Renal cortex interstitium (tissue), 15 donors: Measurements from ENCODE around the gene MRPL52. TPM values are rescaled to one million over a fixed set of nuclear protein-coding genes. Genes with fewer than 3 reads are reported as not detected.
"Not testable (repeated sequence)": the region's sequence is repeated elsewhere in the genome, so short reads cannot be mapped to it uniquely, and the experiment has no call there.

Experiments used
- DNase-seq, 11 donors: peaks; one replicate each; pipeline ENCODE4 v3.0.0-alpha.2; 2013; ENCODE audit warnings: low read depth in 9 of 11, low spot score in 4 of 11; ENCODE audit errors: extremely low read depth in 1 of 11
- long read RNA-seq, 16 experiments: transcript quantifications; one replicate each; lab custom pipeline, GENCODE V29; 2026
- polyA plus RNA-seq, 3 donors: library from polyadenylated mRNA; unstranded; fragments of 120-200 nt; gene quantifications; one replicate each; pipeline ENCODE4 v1.2.1, GENCODE V29; 2013; ENCODE audit not compliant: insufficient read length in 3 of 3

MRPL52 gene
- 100 to 1,000 TPM in 1 of 3 donors, 10 to 100 TPM in 2; 76.1 to 108 (median 97.7) TPM for polyA plus RNA-seq
- long read RNA-seq, donor 1, transcript MRPL52-215 (5 exons, 398 nt): minor isoform, 5 of 45 reads
- long read RNA-seq, donor 1, transcript MRPL52-203 (5 exons, 1,111 nt): minor isoform, 6 of 45 reads
- long read RNA-seq, donor 1, transcript MRPL52-202 (5 exons, 1,118 nt): major isoform, 27 of 45 reads
- long read RNA-seq, donor 1, partial matches to known transcripts: 0 of 45 reads
- long read RNA-seq, donor 1, other reads (novel, unspliced or antisense): 0 of 45 reads
- long read RNA-seq, donor 2, transcript MRPL52-202 (5 exons, 1,118 nt): major isoform, 29 of 50 reads
- long read RNA-seq, donor 2, transcript MRPL52-203 (5 exons, 1,111 nt): minor isoform, 6 of 50 reads
- long read RNA-seq, donor 2, transcript MRPL52-215 (5 exons, 398 nt): minor isoform, 7 of 50 reads
- long read RNA-seq, donor 2, partial matches to known transcripts: 0 of 50 reads
- long read RNA-seq, donor 2, other reads (novel, unspliced or antisense): 0 of 50 reads
- long read RNA-seq, donor 3, transcript MRPL52-202 (5 exons, 1,118 nt): major isoform, 18 of 53 reads
- long read RNA-seq, donor 3, transcript MRPL52-203 (5 exons, 1,111 nt): minor isoform, 14 of 53 reads
- long read RNA-seq, donor 3, partial matches to known transcripts: 0 of 53 reads
- long read RNA-seq, donor 3, other reads (novel, unspliced or antisense): 0 of 53 reads
- long read RNA-seq, donor 4, transcript MRPL52-202 (5 exons, 1,118 nt): major isoform, 16 of 35 reads
- long read RNA-seq, donor 4, transcript MRPL52-210 (4 exons, 895 nt): minor isoform, 6 of 35 reads
- long read RNA-seq, donor 4, transcript MRPL52-215 (5 exons, 398 nt): minor isoform, 5 of 35 reads
- long read RNA-seq, donor 4, partial matches to known transcripts: 0 of 35 reads
- long read RNA-seq, donor 4, other reads (novel, unspliced or antisense): 0 of 35 reads
- long read RNA-seq, donor 5: 0 reads
- long read RNA-seq, donor 6, transcript MRPL52-202 (5 exons, 1,118 nt): major isoform, 25 of 59 reads
- long read RNA-seq, donor 6, transcript MRPL52-203 (5 exons, 1,111 nt): minor isoform, 10 of 59 reads
- long read RNA-seq, donor 6, transcript MRPL52-210 (4 exons, 895 nt): minor isoform, 10 of 59 reads
- long read RNA-seq, donor 6, partial matches to known transcripts: 0 of 59 reads
- long read RNA-seq, donor 6, other reads (novel, unspliced or antisense): 0 of 59 reads
- long read RNA-seq, donor 7, transcript MRPL52-210 (4 exons, 895 nt): minor isoform, 9 of 86 reads
- long read RNA-seq, donor 7, transcript MRPL52-215 (5 exons, 398 nt): minor isoform, 8 of 86 reads
- long read RNA-seq, donor 7, transcript MRPL52-203 (5 exons, 1,111 nt): minor isoform, 15 of 86 reads
- long read RNA-seq, donor 7, transcript MRPL52-202 (5 exons, 1,118 nt): major isoform, 38 of 86 reads
- long read RNA-seq, donor 7, partial matches to known transcripts: 0 of 86 reads
- long read RNA-seq, donor 7, other reads (novel, unspliced or antisense): 0 of 86 reads
- long read RNA-seq, donor 8: 0 reads
- long read RNA-seq, donor 9, transcript MRPL52-202 (5 exons, 1,118 nt): minor isoform, 18 of 49 reads
- long read RNA-seq, donor 9, transcript MRPL52-203 (5 exons, 1,111 nt): major isoform, 19 of 49 reads
- long read RNA-seq, donor 9, partial matches to known transcripts: 0 of 49 reads
- long read RNA-seq, donor 9, other reads (novel, unspliced or antisense): 0 of 49 reads
- long read RNA-seq, donor 10, transcript MRPL52-210 (4 exons, 895 nt): minor isoform, 8 of 75 reads
- long read RNA-seq, donor 10, transcript MRPL52-202 (5 exons, 1,118 nt): major isoform, 34 of 75 reads
- long read RNA-seq, donor 10, transcript MRPL52-203 (5 exons, 1,111 nt): minor isoform, 16 of 75 reads
- long read RNA-seq, donor 10, transcript MRPL52-215 (5 exons, 398 nt): minor isoform, 8 of 75 reads
- long read RNA-seq, donor 10, partial matches to known transcripts: 0 of 75 reads
- long read RNA-seq, donor 10, other reads (novel, unspliced or antisense): 0 of 75 reads
- long read RNA-seq, donor 11, transcript MRPL52-215 (5 exons, 398 nt): minor isoform, 5 of 37 reads
- long read RNA-seq, donor 11, transcript MRPL52-202 (5 exons, 1,118 nt): major isoform, 18 of 37 reads
- long read RNA-seq, donor 11, transcript MRPL52-203 (5 exons, 1,111 nt): minor isoform, 9 of 37 reads
- long read RNA-seq, donor 11, partial matches to known transcripts: 0 of 37 reads
- long read RNA-seq, donor 11, other reads (novel, unspliced or antisense): 0 of 37 reads
- long read RNA-seq, donor 12, transcript MRPL52-210 (4 exons, 895 nt): minor isoform, 6 of 33 reads
- long read RNA-seq, donor 12, transcript MRPL52-202 (5 exons, 1,118 nt): major isoform, 13 of 33 reads
- long read RNA-seq, donor 12, partial matches to known transcripts: 0 of 33 reads
- long read RNA-seq, donor 12, other reads (novel, unspliced or antisense): 0 of 33 reads
- long read RNA-seq, donor 13: 0 reads
- long read RNA-seq, donor 14, transcript MRPL52-202 (5 exons, 1,118 nt): minor isoform, 12 of 41 reads
- long read RNA-seq, donor 14, transcript MRPL52-203 (5 exons, 1,111 nt): major isoform, 14 of 41 reads
- long read RNA-seq, donor 14, transcript MRPL52-210 (4 exons, 895 nt): minor isoform, 9 of 41 reads
- long read RNA-seq, donor 14, partial matches to known transcripts: 0 of 41 reads
- long read RNA-seq, donor 14, other reads (novel, unspliced or antisense): 0 of 41 reads
- long read RNA-seq, donor 15, transcript MRPL52-203 (5 exons, 1,111 nt): minor isoform, 5 of 18 reads
- long read RNA-seq, donor 15, transcript MRPL52-202 (5 exons, 1,118 nt): major isoform, 6 of 18 reads
- long read RNA-seq, donor 15, partial matches to known transcripts: 0 of 18 reads
- long read RNA-seq, donor 15, other reads (novel, unspliced or antisense): 0 of 18 reads
- long read RNA-seq, donor 16, transcript MRPL52-215 (5 exons, 398 nt): minor isoform, 7 of 114 reads
- long read RNA-seq, donor 16, transcript MRPL52-210 (4 exons, 895 nt): minor isoform, 7 of 114 reads
- long read RNA-seq, donor 16, transcript MRPL52-202 (5 exons, 1,118 nt): major isoform, 42 of 114 reads
- long read RNA-seq, donor 16, transcript MRPL52-203 (5 exons, 1,111 nt): minor isoform, 17 of 114 reads
- long read RNA-seq, donor 16, partial matches to known transcripts: 31 of 114 reads
- long read RNA-seq, donor 16, other reads (novel, unspliced or antisense): 0 of 114 reads

DNA sequence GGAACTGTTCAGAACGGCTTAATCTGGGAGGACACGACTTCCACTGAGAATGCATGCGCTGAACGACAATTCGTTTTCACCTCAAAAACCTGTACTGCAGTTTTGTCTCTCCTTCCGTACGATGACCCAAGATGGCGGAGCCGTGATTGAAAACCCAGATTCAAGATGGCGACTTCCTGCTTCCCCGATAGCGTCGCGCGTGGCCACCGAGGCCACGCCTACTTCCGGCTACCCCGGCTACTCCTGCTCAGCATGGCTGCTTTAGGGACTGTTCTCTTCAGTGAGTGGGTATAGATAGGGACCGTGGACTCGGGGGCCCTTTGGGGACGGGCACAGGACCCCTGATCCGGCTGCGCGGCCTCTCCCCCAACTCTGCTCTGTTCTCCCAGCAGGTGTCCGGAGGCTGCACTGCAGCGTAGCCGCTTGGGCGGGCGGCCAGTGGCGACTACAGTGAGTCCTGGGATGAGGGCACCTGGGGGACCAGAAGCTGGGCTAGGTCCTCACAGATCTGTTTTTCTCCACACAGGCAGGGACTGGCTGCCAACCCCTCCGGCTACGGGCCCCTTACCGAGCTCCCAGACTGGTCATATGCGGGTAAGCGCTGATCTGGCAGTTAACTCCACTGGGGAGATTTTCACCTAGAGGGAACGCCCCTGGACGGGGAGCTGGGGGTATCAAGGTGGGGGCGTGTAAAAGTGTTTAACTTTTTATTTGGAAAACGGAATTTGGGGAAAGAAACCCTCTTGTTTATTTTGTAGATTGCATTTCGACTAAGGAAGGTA, at the start of gene MRPL52:
TSS of gene MRPL52 (plus strand) at position 227 of the 782 bp plus-strand sequence. CDS start at position 253, 26 bp downstream.
- DNase-seq: peak; percentile 83 to 91 (median 87)

DNA sequence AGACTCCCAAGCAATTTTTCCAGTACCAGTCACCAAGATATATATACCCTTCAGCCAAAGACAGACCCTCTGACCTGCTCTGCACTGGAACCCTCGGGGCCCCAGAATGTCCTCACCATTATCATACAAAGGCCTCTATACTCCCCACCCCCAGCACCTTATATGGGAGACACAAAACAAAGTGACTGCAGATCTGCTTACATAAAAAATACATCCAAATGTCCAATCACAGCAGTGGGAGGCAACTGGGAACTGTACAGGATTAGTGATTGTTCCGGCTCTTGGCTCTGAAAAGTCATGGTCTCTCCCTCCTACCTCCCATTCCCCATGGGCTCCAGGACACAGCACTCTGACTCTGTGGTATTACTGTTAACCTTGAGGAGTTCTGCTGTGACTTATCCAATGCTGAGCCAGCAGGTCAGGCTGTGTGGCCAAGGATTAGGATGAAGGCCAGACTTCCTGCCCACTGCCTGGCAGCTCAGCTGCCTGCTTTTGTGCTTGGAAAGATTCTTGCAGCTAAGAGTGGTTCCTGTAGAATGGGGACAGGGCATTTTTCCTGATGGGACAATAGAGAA, 49.5 kb upstream of the MRPL52 start:
- no peak for DNase-seq

DNA sequence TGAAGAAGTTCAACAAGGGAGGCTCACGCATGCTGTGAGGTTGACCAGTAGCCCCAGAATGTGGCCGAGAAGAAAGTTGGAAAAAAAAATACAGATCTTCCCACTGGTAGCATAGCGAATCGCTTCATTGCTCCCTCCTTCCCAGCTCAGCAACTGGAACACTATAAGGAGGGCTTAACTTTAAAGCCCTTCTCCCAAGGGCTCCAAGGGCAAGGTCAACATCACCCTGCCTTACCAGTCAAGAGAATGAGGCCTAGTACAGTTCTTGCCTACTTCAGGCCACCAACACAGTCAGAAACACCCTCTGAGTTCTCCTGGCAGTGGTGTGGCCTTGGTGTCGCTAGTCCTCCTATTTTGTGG, 48.8 kb upstream of the MRPL52 start:
- no peak for DNase-seq

DNA sequence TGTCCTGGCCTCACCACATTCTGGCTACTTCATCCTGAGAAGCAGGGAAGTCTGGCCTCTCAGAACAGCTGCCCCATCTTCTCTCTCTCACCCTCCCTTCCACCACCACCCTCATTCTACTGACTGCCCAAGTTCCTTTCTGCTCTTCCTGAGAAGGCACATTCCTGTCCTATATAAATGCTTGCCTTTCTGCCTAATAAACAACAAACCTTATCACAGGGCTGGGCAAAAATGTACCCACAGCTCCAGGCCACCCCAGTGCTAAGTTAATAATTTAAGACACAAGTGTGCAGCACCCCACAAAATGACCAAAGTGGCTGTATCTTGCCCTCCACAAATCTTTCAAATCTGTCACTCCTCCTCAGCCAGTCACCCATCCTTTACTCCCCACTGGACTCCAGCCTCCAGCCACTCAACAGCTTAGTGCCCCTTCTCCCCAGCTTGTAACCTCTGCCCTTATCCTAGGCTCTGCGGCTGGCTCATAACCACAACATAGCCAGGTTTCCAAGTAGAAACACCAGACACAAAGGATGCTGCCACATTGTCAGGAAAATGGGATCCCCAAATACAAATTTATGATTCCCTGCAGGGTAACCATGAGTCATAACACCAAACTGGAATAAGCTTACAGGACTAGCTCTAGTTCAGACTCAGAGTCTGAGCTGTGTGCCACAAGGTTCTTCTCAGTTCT, 48.2 kb upstream of the MRPL52 start:
- no peak for DNase-seq

DNA sequence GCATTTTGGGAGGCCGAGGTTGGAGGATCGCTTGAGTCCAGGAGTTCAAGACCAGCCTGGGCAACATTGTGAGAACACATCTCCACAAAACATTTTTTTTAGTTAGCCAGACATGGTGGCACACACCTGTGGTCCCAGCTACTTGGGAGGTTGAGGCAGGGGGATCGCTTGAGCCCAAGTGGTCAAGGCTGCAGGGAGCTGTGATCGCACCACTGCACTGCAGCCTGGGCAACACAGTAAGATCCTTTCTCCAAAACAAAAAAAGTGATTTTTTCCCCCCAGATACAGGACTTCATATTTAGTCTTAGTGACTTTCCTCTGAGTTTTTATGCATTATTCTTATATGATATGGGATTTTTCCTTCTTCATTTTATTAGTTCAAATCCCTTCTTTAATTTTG, 43.0 kb upstream of the MRPL52 start:
- no peak for DNase-seq

DNA sequence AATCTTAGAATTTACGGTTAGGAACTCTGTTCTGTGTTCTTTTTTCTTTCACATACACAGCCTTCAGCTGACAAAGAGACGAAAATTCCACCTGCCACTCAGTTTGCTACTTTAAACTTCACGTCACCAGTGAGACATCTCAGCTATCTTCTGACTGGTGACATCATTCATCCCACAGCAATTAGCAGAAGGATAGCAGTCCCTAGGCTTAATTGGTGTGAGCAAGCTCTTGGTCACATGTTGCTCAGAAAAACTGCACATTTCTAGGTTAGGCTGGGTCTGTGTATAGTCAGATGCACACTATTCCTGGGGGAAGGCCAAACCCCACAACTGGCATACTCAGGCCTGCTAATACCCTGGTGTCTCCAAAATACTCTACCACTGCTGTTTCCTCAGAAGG, 38.4 kb upstream of the MRPL52 start:
- DNase-seq: no peak

DNA sequence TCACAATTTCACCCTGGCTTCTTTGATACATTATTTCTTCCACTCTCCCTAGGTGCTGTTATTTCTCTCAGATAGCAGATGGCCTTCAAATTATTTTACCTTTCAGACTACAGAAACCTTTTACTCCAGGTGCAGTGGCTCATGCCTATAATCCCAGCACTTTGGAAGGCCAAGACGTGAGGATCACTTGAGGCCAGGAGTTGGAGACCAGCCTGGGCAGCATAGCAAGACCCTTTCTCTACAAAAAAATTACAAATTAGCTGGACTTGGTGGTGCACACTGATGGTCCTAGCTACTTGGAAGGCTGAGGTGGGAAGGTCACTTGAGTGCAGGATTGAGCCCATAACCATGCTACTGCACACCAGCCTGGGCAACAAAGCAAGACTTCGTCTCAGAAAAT, 37.5 kb upstream of the MRPL52 start:
- no peak for DNase-seq

DNA sequence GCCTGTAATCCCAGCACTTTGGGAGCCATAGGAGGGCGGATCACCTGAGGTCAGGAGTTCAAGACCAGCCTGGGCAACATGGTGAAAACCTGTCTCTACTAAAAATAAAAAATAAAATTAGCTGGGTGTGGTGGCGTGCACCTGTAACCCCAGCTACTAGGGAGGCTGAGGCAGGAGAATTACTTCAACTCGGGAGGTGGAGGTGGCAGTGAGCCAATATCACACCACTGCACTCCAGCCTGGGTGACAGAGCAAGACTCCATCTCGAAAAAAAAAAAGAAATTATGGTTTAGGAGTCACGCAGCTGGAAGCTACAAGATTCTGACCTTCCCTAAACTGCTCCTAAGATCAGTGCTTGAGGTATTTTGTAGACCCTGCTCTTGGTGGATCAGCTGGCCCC, 36.1 kb upstream of the MRPL52 start:
- not testable (repeated sequence) for DNase-seq

DNA sequence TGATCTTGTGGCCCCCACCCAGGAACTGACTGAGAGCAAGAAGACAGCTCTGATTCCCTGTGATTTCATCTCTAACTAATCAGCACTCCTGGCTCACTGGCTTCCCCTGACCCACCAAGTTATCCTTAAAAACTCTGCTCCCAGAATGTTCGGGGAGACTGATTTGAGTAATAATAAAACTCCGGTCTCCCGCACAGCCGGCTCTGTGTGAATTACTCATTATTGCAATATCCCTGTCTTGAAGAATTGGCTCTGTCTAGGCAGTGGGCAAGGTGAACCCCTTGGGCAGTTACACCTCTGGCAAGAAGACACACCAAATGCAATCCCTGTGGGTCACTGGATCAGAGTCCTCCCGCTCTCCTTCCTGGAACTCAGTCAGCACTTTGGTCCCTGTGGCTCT, 35.7 kb upstream of the MRPL52 start:
- no peak for DNase-seq

DNA sequence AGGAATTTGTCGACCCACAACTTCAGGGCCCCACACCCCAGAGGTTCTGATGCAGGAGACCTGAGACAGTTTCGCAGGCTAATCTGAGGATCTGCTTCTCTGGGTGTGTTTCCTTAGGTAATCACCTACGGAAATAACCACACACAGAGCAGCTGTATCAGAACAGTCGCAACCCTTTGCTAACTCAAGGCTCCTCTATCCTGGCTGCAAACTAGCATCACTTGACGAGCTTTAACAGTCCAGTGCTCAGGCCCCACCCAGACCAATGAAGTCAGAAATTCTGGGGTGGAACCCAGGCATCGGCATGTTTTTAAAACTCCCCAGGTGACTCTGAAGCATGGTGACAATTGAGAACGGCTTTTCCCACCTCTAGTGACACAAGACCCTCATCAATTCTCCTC, 35.1 kb upstream of the MRPL52 start:
- no peak for DNase-seq

DNA sequence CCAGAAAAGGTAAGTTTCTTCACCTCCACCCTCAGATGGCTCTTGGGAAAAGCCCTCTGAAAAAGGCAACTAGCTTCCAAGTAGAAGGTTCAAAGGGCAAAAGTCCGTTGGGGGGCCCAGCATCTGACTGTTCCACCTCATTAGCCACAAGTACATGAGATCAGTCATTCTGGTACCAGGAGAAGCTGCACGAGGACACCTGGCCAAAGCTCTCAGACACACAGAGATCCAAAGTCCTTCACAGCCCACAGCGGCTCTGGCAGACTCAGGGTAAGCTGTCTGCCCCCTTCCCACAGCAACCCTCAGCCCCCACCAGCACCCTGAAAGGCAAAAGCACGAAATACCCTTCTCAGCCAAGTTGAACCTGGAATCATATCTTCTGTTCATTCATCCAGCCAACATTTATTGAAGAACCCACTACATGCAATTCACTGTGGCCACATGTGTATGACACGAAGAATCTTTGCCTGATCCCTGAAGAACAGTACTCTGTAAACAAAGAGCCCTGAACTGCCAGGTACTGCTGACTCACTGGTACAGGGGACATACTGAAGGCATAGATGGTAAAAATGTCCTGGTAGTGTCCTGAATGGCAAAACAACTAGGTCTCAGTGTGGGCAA, 33.5 kb upstream of the MRPL52 start:
- DNase-seq: no peak

DNA sequence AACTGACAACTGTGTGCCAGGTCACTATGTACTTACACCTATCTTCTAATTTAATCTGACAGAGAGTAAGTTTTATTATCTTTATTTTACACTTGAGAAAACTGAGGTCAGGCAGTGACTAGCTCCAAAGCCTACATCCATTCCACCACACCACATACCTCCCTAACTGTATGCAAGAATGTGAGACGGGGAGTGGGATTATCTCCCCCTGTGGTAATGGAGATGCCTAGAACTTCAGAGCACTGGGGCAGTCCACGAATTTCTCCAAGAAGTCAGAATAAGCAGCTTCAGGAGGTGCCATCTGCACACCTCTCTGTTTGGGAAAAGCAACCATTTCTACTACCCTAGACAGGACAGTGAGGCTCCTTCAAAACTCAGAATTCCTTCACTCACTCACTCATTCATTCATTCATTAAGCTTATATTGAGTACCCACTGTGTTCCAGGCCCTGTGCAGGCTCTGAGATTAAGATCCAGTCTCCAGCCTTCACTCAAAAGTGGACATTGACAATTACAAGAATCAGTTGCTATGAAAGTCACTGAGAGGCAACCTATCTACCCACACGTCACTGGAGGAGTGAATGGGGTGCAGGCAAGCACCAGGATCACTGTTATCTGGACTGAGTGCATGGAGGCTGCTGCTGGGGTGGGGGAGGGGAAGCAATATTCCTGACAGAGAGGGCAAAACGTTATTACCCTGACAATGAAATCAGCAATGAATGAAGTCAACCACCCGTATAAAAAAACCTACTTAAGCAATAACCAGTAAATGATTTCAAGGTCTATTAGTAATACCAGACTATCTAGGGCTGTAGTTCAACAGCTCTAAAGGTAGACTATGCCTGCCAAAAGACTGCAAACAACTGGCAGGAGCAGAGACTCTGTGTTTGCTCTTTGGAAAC, 32.4 kb upstream of the MRPL52 start:
- DNase-seq: no peak
